ENCODE results near the gene CALCR.

The CALCR gene

DNA sequence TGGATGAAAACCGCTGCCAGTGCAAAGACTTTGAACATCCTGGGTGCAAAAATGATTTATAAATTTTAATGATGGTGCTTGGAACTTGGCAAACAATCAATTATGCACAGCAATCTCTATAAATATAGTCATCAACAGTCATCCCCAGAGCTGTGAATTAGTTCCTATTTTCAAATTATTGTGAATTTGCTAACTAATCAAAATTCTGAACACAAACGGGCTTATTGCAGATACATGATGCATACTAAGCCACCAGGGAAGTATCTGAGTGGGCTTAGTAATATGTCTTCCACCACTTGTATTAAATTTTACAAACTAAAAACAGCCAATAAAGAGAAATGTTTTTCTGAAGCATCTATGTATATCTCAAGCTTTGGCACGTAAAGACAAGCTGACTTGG lies 165.2 kb downstream of the CALCR start:
- TF ChIP-seq, protein P1, sequence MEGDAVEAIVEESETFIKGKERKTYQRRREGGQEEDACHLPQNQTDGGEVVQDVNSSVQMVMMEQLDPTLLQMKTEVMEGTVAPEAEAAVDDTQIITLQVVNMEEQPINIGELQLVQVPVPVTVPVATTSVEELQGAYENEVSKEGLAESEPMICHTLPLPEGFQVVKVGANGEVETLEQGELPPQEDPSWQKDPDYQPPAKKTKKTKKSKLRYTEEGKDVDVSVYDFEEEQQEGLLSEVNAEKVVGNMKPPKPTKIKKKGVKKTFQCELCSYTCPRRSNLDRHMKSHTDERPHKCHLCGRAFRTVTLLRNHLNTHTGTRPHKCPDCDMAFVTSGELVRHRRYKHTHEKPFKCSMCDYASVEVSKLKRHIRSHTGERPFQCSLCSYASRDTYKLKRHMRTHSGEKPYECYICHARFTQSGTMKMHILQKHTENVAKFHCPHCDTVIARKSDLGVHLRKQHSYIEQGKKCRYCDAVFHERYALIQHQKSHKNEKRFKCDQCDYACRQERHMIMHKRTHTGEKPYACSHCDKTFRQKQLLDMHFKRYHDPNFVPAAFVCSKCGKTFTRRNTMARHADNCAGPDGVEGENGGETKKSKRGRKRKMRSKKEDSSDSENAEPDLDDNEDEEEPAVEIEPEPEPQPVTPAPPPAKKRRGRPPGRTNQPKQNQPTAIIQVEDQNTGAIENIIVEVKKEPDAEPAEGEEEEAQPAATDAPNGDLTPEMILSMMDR (IDR thresholded peaks at IDR 0.05; ENCODE audit: extremely low read depth, insufficient read depth, missing control alignments): no peak
- no peak for DNase-seq (ENCODE audit: low spot score)
- in situ Hi-C loops (cut with MboI; ENCODE audit: low pct_unique_long_range_greater_than_20kb, low sequenced_read_pairs, unreplicated experiment): no loop called here

DNA sequence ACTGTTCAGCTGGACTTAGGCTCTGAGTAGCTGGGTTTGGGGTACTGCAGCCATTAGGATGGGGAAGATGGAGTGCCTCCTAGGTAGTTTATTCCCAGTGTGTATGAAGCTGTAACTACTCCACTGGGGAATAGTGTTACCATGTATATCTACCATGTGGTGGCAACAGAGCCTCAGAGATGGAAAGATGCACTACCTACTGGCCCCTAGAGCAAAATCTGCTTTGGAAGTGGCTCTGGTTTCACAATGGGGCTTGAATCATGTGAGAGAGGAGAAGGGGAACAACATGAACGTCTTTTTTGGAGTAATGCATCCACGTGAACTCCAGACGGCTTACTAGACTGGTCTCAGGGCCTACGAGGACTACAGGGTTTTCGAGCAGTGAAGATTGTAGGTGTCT lies 167.3 kb downstream of the CALCR start:
- in situ Hi-C loops (cut with MboI; ENCODE audit: low pct_unique_long_range_greater_than_20kb, low sequenced_read_pairs, unreplicated experiment): no loop called here

DNA sequence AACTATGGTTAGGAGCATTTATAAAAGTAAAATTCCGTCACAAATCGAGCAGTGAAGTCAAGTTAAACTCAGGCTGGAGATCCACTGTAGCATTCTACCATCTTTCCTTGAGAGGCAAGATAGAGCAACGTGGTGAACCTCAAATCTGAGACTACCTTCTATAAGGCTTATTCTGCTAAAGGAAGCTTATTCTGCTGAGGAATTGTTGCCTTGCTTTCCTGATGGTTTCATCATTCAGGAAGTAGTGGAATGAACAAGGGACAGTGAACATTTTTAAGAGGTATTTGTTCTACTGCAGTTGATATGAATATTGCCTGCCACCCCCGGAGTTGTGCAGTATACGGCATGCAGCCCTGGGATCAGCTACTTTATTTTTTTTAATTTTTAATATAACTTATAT lies 171.6 kb downstream of the CALCR start:
- no peak for DNase-seq (ENCODE audit: low spot score)
- TF ChIP-seq, protein P1 (IDR thresholded peaks at IDR 0.05; ENCODE audit: extremely low read depth, insufficient read depth, missing control alignments): no peak
- in situ Hi-C loops (cut with MboI; ENCODE audit: low pct_unique_long_range_greater_than_20kb, low sequenced_read_pairs, unreplicated experiment): no loop called here

More for the DNA sequence above, 167.3 kb downstream of the CALCR start:
- DNase-seq (ENCODE audit: low spot score): no peak
- TF ChIP-seq, protein P1 (IDR thresholded peaks at IDR 0.05; ENCODE audit: extremely low read depth, insufficient read depth, missing control alignments): no peak

DNA sequence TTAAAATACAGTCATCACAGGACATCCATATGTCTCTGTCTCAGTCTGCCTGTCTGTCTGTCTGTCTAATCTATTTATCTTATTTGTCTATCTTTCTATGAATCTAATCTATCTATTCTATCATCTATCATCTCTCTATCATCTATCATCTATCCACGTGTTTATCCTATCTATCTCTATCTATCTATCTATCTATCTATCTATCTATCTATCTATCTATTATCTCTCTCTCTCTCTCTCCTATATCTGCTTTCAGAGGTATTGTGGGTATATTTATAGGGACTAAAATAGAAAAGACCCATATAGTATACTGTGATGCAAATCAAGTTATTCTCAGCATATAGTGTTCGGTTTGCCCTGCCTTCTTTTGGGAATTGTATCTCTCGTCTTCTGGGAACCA lies 174.9 kb downstream of the CALCR start:
- TF ChIP-seq, protein P1 (IDR thresholded peaks at IDR 0.05; ENCODE audit: extremely low read depth, insufficient read depth, missing control alignments): no peak
- no peak for DNase-seq (ENCODE audit: low spot score)
- in situ Hi-C loops (cut with MboI; ENCODE audit: low pct_unique_long_range_greater_than_20kb, low sequenced_read_pairs, unreplicated experiment): no loop called here

DNA sequence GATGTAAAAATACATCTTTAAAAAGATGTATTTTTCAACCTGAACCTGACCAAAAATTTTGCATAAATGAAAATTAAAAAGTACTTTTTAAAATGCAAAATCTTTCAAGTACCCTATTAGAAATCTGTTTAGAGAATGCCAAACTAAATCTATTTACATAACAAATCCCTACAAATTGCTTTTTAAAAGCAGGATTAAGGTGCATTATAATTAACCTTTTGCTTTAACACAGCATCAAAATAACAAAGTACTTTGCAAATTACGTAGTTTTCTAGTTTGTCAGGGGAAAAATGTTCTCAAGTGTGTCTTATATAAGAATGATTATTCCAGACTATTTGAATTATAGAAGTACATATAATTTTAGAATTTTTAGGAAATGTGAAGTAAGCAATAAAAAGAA lies 181.5 kb downstream of the CALCR start:
- TF ChIP-seq, protein P1 (IDR thresholded peaks at IDR 0.05; ENCODE audit: extremely low read depth, insufficient read depth, missing control alignments): no peak
- no peak for DNase-seq (ENCODE audit: low spot score)
- in situ Hi-C loops (cut with MboI; ENCODE audit: low pct_unique_long_range_greater_than_20kb, low sequenced_read_pairs, unreplicated experiment): no loop called here

DNA sequence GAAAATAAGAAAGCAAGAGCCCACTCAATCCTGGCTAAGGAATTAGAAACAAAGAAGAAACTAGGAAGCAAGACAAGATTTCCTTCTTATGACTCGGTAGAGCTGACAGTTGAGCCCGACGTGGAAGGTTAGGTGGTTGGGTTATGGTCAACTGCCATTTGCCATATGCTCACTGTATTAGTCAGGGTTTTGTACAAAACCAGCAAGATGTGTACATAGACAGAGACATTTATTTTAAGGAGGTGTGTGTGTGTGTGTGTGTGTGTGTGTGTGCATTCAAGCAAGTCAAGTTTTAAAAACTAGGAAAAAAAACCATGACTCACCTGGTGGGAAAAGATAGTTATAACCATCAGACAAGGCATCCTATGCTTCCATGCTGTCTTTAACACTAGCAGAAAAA lies 183.9 kb downstream of the CALCR start:
- in situ Hi-C loops (cut with MboI; ENCODE audit: low pct_unique_long_range_greater_than_20kb, low sequenced_read_pairs, unreplicated experiment): no loop called here
- TF ChIP-seq, protein P1 (IDR thresholded peaks at IDR 0.05; ENCODE audit: extremely low read depth, insufficient read depth, missing control alignments): no peak
- no peak for DNase-seq (ENCODE audit: low spot score)

DNA sequence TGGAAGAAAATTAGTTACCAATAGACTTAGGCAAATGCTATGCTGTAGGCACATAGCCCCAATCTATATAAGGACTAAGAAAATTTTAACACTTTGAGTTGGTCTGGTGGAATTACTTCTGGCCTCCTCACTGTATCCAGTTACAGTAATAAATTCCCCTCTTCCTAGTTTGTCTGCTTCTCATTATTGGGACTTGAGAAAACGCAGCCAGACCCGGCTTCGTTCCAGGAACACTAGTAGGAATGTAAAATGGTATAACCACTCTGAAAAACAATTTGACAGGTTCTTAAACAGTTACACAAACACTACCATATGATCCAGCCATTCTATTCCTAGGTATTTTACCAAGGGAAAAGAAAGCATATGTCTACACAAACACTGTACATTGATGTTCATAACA lies 192.2 kb downstream of the CALCR start:
- in situ Hi-C loops (cut with MboI; ENCODE audit: low pct_unique_long_range_greater_than_20kb, low sequenced_read_pairs, unreplicated experiment): no loop called here
- DNase-seq (ENCODE audit: low spot score): no peak
- TF ChIP-seq, protein P1 (IDR thresholded peaks at IDR 0.05; ENCODE audit: extremely low read depth, insufficient read depth, missing control alignments): no peak
